ENCODE measurements around the gene LRAT. TPM values are rescaled to one million over a fixed set of nuclear protein-coding genes. Genes with fewer than 3 reads are reported as not detected.

LRAT gene
- total and polyA plus RNA-seq, 7 experiments from 2014 or later: not detected

- Mint-ChIP-seq H3K9me3 (peaks cover 0 to 5% (median 0%) of the 10 kb centered on the region in 11 donors), H3K36me3 (no peaks in the 10 kb centered on the region), H3K27me3 (peaks cover 11 to 34% (median 29%) of the 10 kb centered on the region in 5 donors), H3K27ac (no peak overlapping the region), H3K4me3 (no peak overlapping the region), H3K4me1 (no peaks in the 10 kb centered on the region)
- Histone ChIP-seq H3K27me3 (ENCODE audit: control insufficient read depth in 2 of 2, insufficient read depth in 2 of 2, low read length in 2 of 2) (no peaks in the 10 kb centered on the region), H3K4me3 (ENCODE audit: low read length) (no peak overlapping the region), H3K36me3 (ENCODE audit: control insufficient read depth in 2 of 3, insufficient read depth in 3 of 3, low read length in 3 of 3) (no peaks in the 10 kb centered on the region), H3K27ac (ENCODE audit: low read depth, low read length) (no peak overlapping the region), H3K4me1 (ENCODE audit: control insufficient read depth in 2 of 2, insufficient read depth in 2 of 2, low read length in 2 of 2) (no peaks in the 10 kb centered on the region), H3K9me3 (ENCODE audit: control insufficient read depth in 2 of 3, low read length in 3 of 3) (no peaks in the 10 kb centered on the region)
- POLR2A ChIA-PET: no interaction called here
- CTCF ChIA-PET: no interaction called here
- DNase-seq (no peak), ATAC-seq (no peak)
- intact Hi-C loops (cut with micrococcal nuclease): no loop called here
Observed at GRCh38 chr4:154781983-154782293, 38.1 kb downstream of the LRAT start.

Other genes starting within 250 kb of the LRAT start
- gene PLRG1, start 193.6 kb upstream of the LRAT start, total RNA-seq: 10 to 100 TPM; 43.6 to 88.4 (median 78.1) TPM
- gene PLRG1, start 193.6 kb upstream of the LRAT start, polyA plus RNA-seq: 10 to 100 TPM; 93.6 to 99.4 TPM
- gene FGB, start 181.0 kb upstream of the LRAT start, total RNA-seq: not detected
- gene FGB, start 181.0 kb upstream of the LRAT start, polyA plus RNA-seq: not detected
- gene FGA, start 153.3 kb upstream of the LRAT start, total RNA-seq: not detected
- not detected for gene FGA, start 153.3 kb upstream of the LRAT start, polyA plus RNA-seq
- not detected for gene FGG, start 131.3 kb upstream of the LRAT start, total RNA-seq
- gene FGG, start 131.3 kb upstream of the LRAT start, polyA plus RNA-seq: not detected
- not detected for gene RBM46, start 37.3 kb downstream of the LRAT start, total RNA-seq
- gene RBM46, start 37.3 kb downstream of the LRAT start, polyA plus RNA-seq: not detected

Data from naive thymus-derived CD4-positive, alpha-beta T cell (primary cell).